ENCODE data around the gene LRRN3.

LRRN3 gene

GRCh38 chr7:111059833-111060232 lies 31.1 kb upstream of the LRRN3 start:
- Histone ChIP-seq H3K79me1 (ENCODE audit: low read depth, low read length) (no peaks in the 10 kb centered on the region), H3K36me3 (replicated peaks in 1 of 2; ENCODE audit: control insufficient read depth in 2 of 2, insufficient read depth in 2 of 2, low read length in 2 of 2) (no peaks in the 10 kb centered on the region), H3K9ac (ENCODE audit: low read depth, low read length, poor library complexity) (no peak overlapping the region), H3K27ac (replicated peaks; ENCODE audit: low read length) (no peak overlapping the region), H2BK15ac (ENCODE audit: low read length) (no peak overlapping the region), H3K27me3 (ENCODE audit: control insufficient read depth in 3 of 3, insufficient read depth in 3 of 3, low read depth in 1 of 3, low read length in 3 of 3) (no peaks in the 10 kb centered on the region), H2BK120ac (ENCODE audit: low read depth, low read length) (no peak overlapping the region), H3K14ac (ENCODE audit: low read length) (no peak overlapping the region), H3K4me1 (ENCODE audit: control insufficient read depth in 2 of 2, insufficient read depth in 1 of 2, low read depth in 1 of 2, low read length in 2 of 2) (no peaks in the 10 kb centered on the region), H2AK5ac (ENCODE audit: low read depth, low read length) (no peak overlapping the region), H3K4me2 (ENCODE audit: insufficient read depth, low read length, poor library complexity, severe bottlenecking) (no peak overlapping the region), H4K8ac (ENCODE audit: low read depth, low read length) (no peak overlapping the region), H2AFZ (ENCODE audit: low read length) (no peak overlapping the region), H3K18ac (ENCODE audit: low read length) (no peak overlapping the region), H3K4ac (ENCODE audit: low read length) (no peak overlapping the region), H4K91ac (ENCODE audit: low read depth, low read length, poor library complexity) (no peak overlapping the region), H2BK5ac (ENCODE audit: low read length) (no peak overlapping the region), H3K9me3 (replicated peaks in 1 of 2; ENCODE audit: control insufficient read depth in 2 of 2, insufficient read depth in 1 of 2, low read depth in 1 of 2, low read length in 2 of 2) (peaks cover 8 to 22% of the 10 kb centered on the region in 2 donors), H3K4me3 (ENCODE audit: low read length in 2 of 2) (no peak overlapping the region), H3K23ac (ENCODE audit: low read depth, low read length, poor library complexity) (no peak overlapping the region), H2BK12ac (ENCODE audit: low read length) (no peak overlapping the region)
- DNase-seq (ENCODE audit: low spot score): no peak

GRCh38 chr7:111063166-111063565 lies 27.8 kb upstream of the LRRN3 start:
- no CpG with 5 or more reads among the region's 1 CpG for WGBS, 2 donors (ENCODE audit: extremely low coverage in 2 of 2, insufficient read length in 2 of 2, insufficient replicate concordance in 1 of 2)
- Histone ChIP-seq H2BK12ac (ENCODE audit: low read length) (no peak overlapping the region), H3K14ac (ENCODE audit: low read length) (peak overlapping the region; percentile 25), H3K36me3 (replicated peaks in 1 of 2; ENCODE audit: control insufficient read depth in 2 of 2, insufficient read depth in 2 of 2, low read length in 2 of 2) (no peaks in the 10 kb centered on the region), H2BK15ac (ENCODE audit: low read length) (no peak overlapping the region), H3K4me1 (ENCODE audit: control insufficient read depth in 2 of 2, insufficient read depth in 1 of 2, low read depth in 1 of 2, low read length in 2 of 2) (no peaks in the 10 kb centered on the region), H3K27ac (replicated peaks; ENCODE audit: low read length) (no peak overlapping the region), H4K91ac (ENCODE audit: low read depth, low read length, poor library complexity) (no peak overlapping the region), H3K9me3 (replicated peaks in 1 of 2; ENCODE audit: control insufficient read depth in 2 of 2, insufficient read depth in 1 of 2, low read depth in 1 of 2, low read length in 2 of 2) (peaks cover 4 to 23% of the 10 kb centered on the region in 2 donors), H3K9ac (ENCODE audit: low read depth, low read length, poor library complexity) (no peak overlapping the region), H3K4me3 (ENCODE audit: low read length in 2 of 2) (no peak overlapping the region), H2BK120ac (ENCODE audit: low read depth, low read length) (no peak overlapping the region), H4K8ac (ENCODE audit: low read depth, low read length) (no peak overlapping the region), H2AFZ (ENCODE audit: low read length) (no peak overlapping the region), H2AK5ac (ENCODE audit: low read depth, low read length) (no peak overlapping the region), H3K23ac (ENCODE audit: low read depth, low read length, poor library complexity) (no peak overlapping the region), H3K4me2 (ENCODE audit: insufficient read depth, low read length, poor library complexity, severe bottlenecking) (no peak overlapping the region), H3K79me1 (ENCODE audit: low read depth, low read length) (no peaks in the 10 kb centered on the region), H3K4ac (ENCODE audit: low read length) (no peak overlapping the region), H2BK5ac (ENCODE audit: low read length) (no peak overlapping the region), H3K27me3 (ENCODE audit: control insufficient read depth in 3 of 3, insufficient read depth in 3 of 3, low read depth in 1 of 3, low read length in 3 of 3) (no peaks in the 10 kb centered on the region), H3K18ac (ENCODE audit: low read length) (no peak overlapping the region)
- no peak for DNase-seq (ENCODE audit: low spot score)

GRCh38 chr7:111067251-111067650 lies 23.7 kb upstream of the LRRN3 start:
- Histone ChIP-seq H3K4me3 (ENCODE audit: low read length in 2 of 2) (no peak overlapping the region), H2BK120ac (ENCODE audit: low read depth, low read length) (no peak overlapping the region), H2AK5ac (ENCODE audit: low read depth, low read length) (no peak overlapping the region), H3K4me1 (ENCODE audit: control insufficient read depth in 2 of 2, insufficient read depth in 1 of 2, low read depth in 1 of 2, low read length in 2 of 2) (no peaks in the 10 kb centered on the region), H3K4ac (ENCODE audit: low read length) (no peak overlapping the region), H3K27me3 (ENCODE audit: control insufficient read depth in 3 of 3, insufficient read depth in 3 of 3, low read depth in 1 of 3, low read length in 3 of 3) (no peaks in the 10 kb centered on the region), H3K23ac (ENCODE audit: low read depth, low read length, poor library complexity) (no peak overlapping the region), H3K27ac (replicated peaks; ENCODE audit: low read length) (no peak overlapping the region), H3K4me2 (ENCODE audit: insufficient read depth, low read length, poor library complexity, severe bottlenecking) (no peak overlapping the region), H3K9me3 (replicated peaks in 1 of 2; ENCODE audit: control insufficient read depth in 2 of 2, insufficient read depth in 1 of 2, low read depth in 1 of 2, low read length in 2 of 2) (peaks cover 4 to 14% of the 10 kb centered on the region in 2 donors), H3K18ac (ENCODE audit: low read length) (no peak overlapping the region), H2AFZ (ENCODE audit: low read length) (no peak overlapping the region), H3K14ac (ENCODE audit: low read length) (no peak overlapping the region), H4K8ac (ENCODE audit: low read depth, low read length) (no peak overlapping the region), H4K91ac (ENCODE audit: low read depth, low read length, poor library complexity) (no peak overlapping the region), H3K36me3 (replicated peaks in 1 of 2; ENCODE audit: control insufficient read depth in 2 of 2, insufficient read depth in 2 of 2, low read length in 2 of 2) (no peaks in the 10 kb centered on the region), H2BK15ac (ENCODE audit: low read length) (no peak overlapping the region), H3K79me1 (ENCODE audit: low read depth, low read length) (no peaks in the 10 kb centered on the region), H2BK5ac (ENCODE audit: low read length) (no peak overlapping the region), H3K9ac (ENCODE audit: low read depth, low read length, poor library complexity) (no peak overlapping the region), H2BK12ac (ENCODE audit: low read length) (no peak overlapping the region)
- WGBS, 2 donors (ENCODE audit: extremely low coverage in 2 of 2, insufficient read length in 2 of 2, insufficient replicate concordance in 1 of 2): no CpG with 5 or more reads among the region's 4 CpGs
- DNase-seq (ENCODE audit: low spot score): no peak

GRCh38 chr7:111067682-111068081 lies 23.2 kb upstream of the LRRN3 start:
- no peak overlapping the region for H4K8ac ChIP-seq (ENCODE audit: low read depth, low read length)
- H3K36me3 ChIP-seq (replicated peaks in 1 of 2; ENCODE audit: control insufficient read depth in 2 of 2, insufficient read depth in 2 of 2, low read length in 2 of 2): no peaks in the 10 kb centered on the region
- DNase-seq (ENCODE audit: low spot score): no peak
- no peaks in the 10 kb centered on the region for H3K79me1 ChIP-seq (ENCODE audit: low read depth, low read length)
- H3K27me3 ChIP-seq (ENCODE audit: control insufficient read depth in 3 of 3, insufficient read depth in 3 of 3, low read depth in 1 of 3, low read length in 3 of 3): no peaks in the 10 kb centered on the region
- no peak overlapping the region for H2AFZ ChIP-seq (ENCODE audit: low read length)
- H4K91ac ChIP-seq (ENCODE audit: low read depth, low read length, poor library complexity): no peak overlapping the region
- no peaks in the 10 kb centered on the region for H3K4me1 ChIP-seq (ENCODE audit: control insufficient read depth in 2 of 2, insufficient read depth in 1 of 2, low read depth in 1 of 2, low read length in 2 of 2)
- no peak overlapping the region for H2BK5ac ChIP-seq (ENCODE audit: low read length)
- no peak overlapping the region for H3K9ac ChIP-seq (ENCODE audit: low read depth, low read length, poor library complexity)
- no CpG with 5 or more reads among the region's 2 CpGs for WGBS, 2 donors (ENCODE audit: extremely low coverage in 2 of 2, insufficient read length in 2 of 2, insufficient replicate concordance in 1 of 2)
- H3K9me3 ChIP-seq (replicated peaks in 1 of 2; ENCODE audit: control insufficient read depth in 2 of 2, insufficient read depth in 1 of 2, low read depth in 1 of 2, low read length in 2 of 2): peaks cover 4 to 10% of the 10 kb centered on the region in 2 donors
- no peak overlapping the region for H3K18ac ChIP-seq (ENCODE audit: low read length)
- no peak overlapping the region for H3K4me2 ChIP-seq (ENCODE audit: insufficient read depth, low read length, poor library complexity, severe bottlenecking)
- no peak overlapping the region for H3K27ac ChIP-seq (replicated peaks; ENCODE audit: low read length)
- H2BK12ac ChIP-seq (ENCODE audit: low read length): no peak overlapping the region
- no peak overlapping the region for H3K4me3 ChIP-seq (ENCODE audit: low read length in 2 of 2)
- H2AK5ac ChIP-seq (ENCODE audit: low read depth, low read length): no peak overlapping the region
- H3K14ac ChIP-seq (ENCODE audit: low read length): no peak overlapping the region
- no peak overlapping the region for H3K4ac ChIP-seq (ENCODE audit: low read length)
- no peak overlapping the region for H3K23ac ChIP-seq (ENCODE audit: low read depth, low read length, poor library complexity)
- no peak overlapping the region for H2BK120ac ChIP-seq (ENCODE audit: low read depth, low read length)
- H2BK15ac ChIP-seq (ENCODE audit: low read length): no peak overlapping the region
